K562 (cell line): ENCODE measurements around the gene BTBD10. TPM values are rescaled to one million over a fixed set of nuclear protein-coding genes. Genes with fewer than 3 reads are reported as not detected.
A peak's percentile ranks its signal among the peaks of the same experiment; 100 is the strongest.

Source experiments
- ADNP ChIP-seq: fragments of 200-800 bp; sonication (Bioruptor generic); IDR thresholded peaks from 2 replicates; pipeline ENCODE4 v1.6.1; 2016; ENCODE audit warnings: missing genetic modification characterization, missing compliant biosample characterization
- C11orf30 ChIP-seq: fragments of 450-650 bp; IDR thresholded peaks from 2 replicates; pipeline ENCODE4 v1.6.1; 2016; ENCODE audit warnings: low read depth, mild to moderate bottlenecking
- CREB3L1 ChIP-seq: fragments of 450-650 bp; IDR thresholded peaks from 2 replicates; pipeline ENCODE4 v1.6.1; 2014; ENCODE audit warnings: low read depth, mild to moderate bottlenecking, moderate library complexity, borderline replicate concordance
- ERF ChIP-seq: fragments of 450-650 bp; formaldehyde crosslinking; IDR thresholded peaks from 2 replicates; pipeline ENCODE4 v1.4.0; 2020; ENCODE audit warnings: mild to moderate bottlenecking, mixed read lengths
- GABPB1 ChIP-seq: sonication (generic); formaldehyde crosslinking; IDR thresholded peaks from 2 replicates; pipeline ENCODE4 v1.8.0; 2022; ENCODE audit warnings: mild to moderate bottlenecking, missing genetic modification reagents
- HCFC1 ChIP-seq: IDR thresholded peaks from 2 replicates; pipeline ENCODE4 v1.6.1; 2012; ENCODE audit warnings: low read depth, low read length, improper control_type of control experiment
- HEY1 ChIP-seq: fragments of 250-450 bp; sonication (Bioruptor Pico); IDR thresholded peaks from 2 replicates; pipeline ENCODE4 v1.5.0; 2020; ENCODE audit warnings: mild to moderate bottlenecking, moderate library complexity, borderline replicate concordance
- NFIC ChIP-seq: fragments of 450-650 bp; IDR thresholded peaks from 2 replicates; pipeline ENCODE4 v1.6.1; 2017; ENCODE audit warnings: mild to moderate bottlenecking, inconsistent platforms
- PHF20 ChIP-seq: fragments of 450-650 bp; IDR thresholded peaks from 2 replicates; pipeline ENCODE4 v1.6.1; 2018; ENCODE audit not compliant: partially characterized antibody
- POLR2G ChIP-seq: fragments of 200-400 bp; formaldehyde crosslinking; IDR thresholded peaks from 2 replicates; pipeline ENCODE4 v1.6.1; 2017; ENCODE audit warnings: low read depth, mild to moderate bottlenecking, antibody characterized with exemption, low read length, moderate library complexity
- PREB ChIP-seq: sonication (generic); formaldehyde crosslinking; IDR thresholded peaks from 2 replicates; pipeline ENCODE4 v1.8.1; 2023; ENCODE audit warnings: mild to moderate bottlenecking, missing genetic modification reagents
- SP1 ChIP-seq: sonication (generic); formaldehyde crosslinking; IDR thresholded peaks from 2 replicates; pipeline ENCODE4 v1.8.1; 2022; ENCODE audit warnings: mild to moderate bottlenecking, missing genetic modification reagents
- SRF ChIP-seq, 2 experiments: fragments of 250-450, 450-650 bp in 1 of 2; sonication (Bioruptor Pico) in 1 of 2; sonication (generic) in 1 of 2; formaldehyde crosslinking; IDR thresholded peaks; 2 replicates each; pipeline versions ENCODE4 v1.5.0 to v1.5.1; 2020 to 2022; ENCODE audit warnings: mild to moderate bottlenecking in 1 of 2, missing genetic modification reagents in 1 of 2
- TCF15 ChIP-seq: fragments of 250-450 bp; sonication (Bioruptor Pico); IDR thresholded peaks from 2 replicates; pipeline ENCODE4 v1.8.0; 2022; ENCODE audit warnings: moderate library complexity, mild to moderate bottlenecking, inconsistent platforms
- ZBTB26 ChIP-seq: fragments of 450-650 bp; formaldehyde crosslinking; IDR thresholded peaks from 2 replicates; pipeline ENCODE4 v1.4.0; 2022; ENCODE audit warnings: missing genetic modification characterization
- ZKSCAN3 ChIP-seq: fragments of 250-450 bp; sonication (Bioruptor Pico); IDR thresholded peaks from 2 replicates; pipeline ENCODE4 v1.4.0; 2020
- ZNF146 ChIP-seq: IDR thresholded peaks from one replicate; pipeline ENCODE4 v1.6.1; 2018; ENCODE audit warnings: missing compliant biosample characterization; ENCODE audit not compliant: unreplicated experiment
- ZNF23 ChIP-seq: fragments of 250-450 bp; sonication (Bioruptor Pico); IDR thresholded peaks from 2 replicates; pipeline ENCODE4 v1.4.0; 2020; ENCODE audit warnings: mild to moderate bottlenecking
- ZNF263 ChIP-seq: sonication (generic); formaldehyde crosslinking; IDR thresholded peaks from 2 replicates; pipeline ENCODE4 v1.8.0; 2022; ENCODE audit warnings: mild to moderate bottlenecking, missing genetic modification reagents, borderline replicate concordance
- ZNF282 ChIP-seq: sonication (generic); formaldehyde crosslinking; IDR thresholded peaks from 2 replicates; pipeline ENCODE4 v1.8.1; 2023; ENCODE audit warnings: missing genetic modification reagents
- ZNF316 ChIP-seq: fragments of 450-650 bp; IDR thresholded peaks from 2 replicates; pipeline ENCODE4 v1.6.1; 2016
- ZNF449 ChIP-seq: fragments of 250-450 bp; sonication (Bioruptor Pico); IDR thresholded peaks from 2 replicates; pipeline ENCODE4 v1.8.0; 2022; ENCODE audit warnings: moderate library complexity, mild to moderate bottlenecking, inconsistent platforms
- ZNF707 ChIP-seq: fragments of 250-450 bp; sonication (Bioruptor Pico); conservative IDR thresholded peaks from 2 replicates; pipeline ENCODE4 v1.8.0; 2022; ENCODE audit warnings: inconsistent platforms, mild to moderate bottlenecking, moderate library complexity
- ZNF75A ChIP-seq: fragments of 450-650 bp; formaldehyde crosslinking; IDR thresholded peaks from 2 replicates; pipeline ENCODE4 v1.4.0; 2020; ENCODE audit warnings: mild to moderate bottlenecking
- polyA plus RNA-seq, 8 experiments: library from polyadenylated mRNA; depleted of rRNA in 4 of 8; stranded (reverse) in 5 of 8; unstranded in 3 of 8; fragments of >200 nt; fragmentation: Nextera tagmentation in 2 of 8; fragmentation: Illumina TruSeq in 1 of 8; extraction: Ambion mirVana in 2 of 8; extraction: Trizol in 1 of 8; gene quantifications; 2 replicates each; pipeline versions ENCODE4 v1.2.1 to v1.2.3, GENCODE V29; 2011 to 2014; ENCODE audit warnings: inconsistent platforms in 1 of 8, missing spikeins in 1 of 8
- total RNA-seq, 7 experiments: library from RNA; depleted of rRNA in 6 of 7; stranded (reverse); fragments of >200 nt in 6 of 7; fragmentation: Illumina TruSeq in 2 of 7; extraction: Trizol in 2 of 7; gene quantifications; 2 replicates each; pipeline versions ENCODE4 v1.2.1 to v1.2.3, GENCODE V29; 2011 to 2021; ENCODE audit warnings: low replicate concordance in 1 of 7

BTBD10 gene
- total and polyA plus RNA-seq, 9 of the 15 experiments (the other 6 are each of a cell fraction or from before 2014, with no cell fraction given): 11.6 to 22.8 (median 16.3) TPM

GRCh38 chr11:13462901-13463778 is at the start of gene BTBD10 (continued):
- TF ChIP-seq NFIC (peak; percentile 64), ZNF316 (no peak), SRF (CRISPR knock-in tag; IDR thresholded peaks at IDR 0.05) (no peak), POLR2G (peak; percentile 95), ZBTB26 (CRISPR knock-in tag) (no peak), HCFC1 (no peak), ZKSCAN3 (CRISPR knock-in tag) (no peak), TCF15 (CRISPR knock-in tag) (no peak), PHF20 (peak; percentile 79), ZNF282 (CRISPR knock-in tag) (no peak), PREB (CRISPR knock-in tag) (no peak), C11orf30 (no peak), ZNF146 (no peak), HEY1 (no peak), ERF (CRISPR knock-in tag) (no peak), ZNF75A (CRISPR knock-in tag) (no peak), ZNF263 (CRISPR knock-in tag) (peak; percentile 47; the same call in 1 of the 2 replicates), ZNF449 (CRISPR knock-in tag) (no peak), ZNF23 (no peak), GABPB1 (CRISPR knock-in tag) (peak; percentile 79), ADNP (tag) (no peak), ZNF707 (CRISPR knock-in tag) (no peak), CREB3L1 (peak; percentile 99), SP1 (CRISPR knock-in tag) (peak; percentile 63; the same call in 1 of the 2 replicates)
